RCC 7860 (cell line): Measurements from ENCODE around the gene OTOL1.

ENCODE experiments used
- DNase-seq: peaks from one replicate; pipeline ENCODE4 v3.0.0-alpha.2; 2015; ENCODE audit warnings: low spot score
- FAIRE-seq: peaks from 2 replicates; lab custom pipeline; 2012; peaks lifted over from hg19 to GRCh38; lab: Jason Lieb, UNC

Gene OTOL1

GRCh38 chr3:161531930-161532329 is 35.3 kb downstream of the OTOL1 start:
- DNase-seq (no peak), FAIRE-seq (no peak)

GRCh38 chr3:161540594-161540993 is 44.0 kb downstream of the OTOL1 start:
- DNase-seq = no peak
- FAIRE-seq = no peak

- DNase-seq = no peak
- FAIRE-seq = no peak
Observed at GRCh38 chr3:161545824-161546223, 49.2 kb downstream of the OTOL1 start.

- no peak for FAIRE-seq
Observed at GRCh38 chr3:161548301-161548700, 51.7 kb downstream of the OTOL1 start.

GRCh38 chr3:161549261-161549660 is 52.7 kb downstream of the OTOL1 start:
- no peak for DNase-seq

More at GRCh38 chr3:161548301-161548700, 51.7 kb downstream of the OTOL1 start:
- DNase-seq = no peak

GRCh38 chr3:161550491-161551195 is 54.0 kb downstream of the OTOL1 start:
- no peak for DNase-seq
- FAIRE-seq = no peak

More at GRCh38 chr3:161549261-161549660, 52.7 kb downstream of the OTOL1 start:
- FAIRE-seq = no peak

- DNase-seq (no peak), FAIRE-seq (no peak)
Observed at GRCh38 chr3:161551697-161552096, 55.1 kb downstream of the OTOL1 start.

GRCh38 chr3:161552984-161553560 is 56.5 kb downstream of the OTOL1 start:
- FAIRE-seq (no peak), DNase-seq (no peak)
